Right renal cortex interstitium (tissue), 3 donors: ENCODE measurements around the gene GABRB1. TPM values are rescaled to one million over a fixed set of nuclear protein-coding genes. Genes with fewer than 3 reads are reported as not detected.

ENCODE experiments used
- DNase-seq, 3 donors: peaks; one replicate each; pipeline ENCODE4 v3.0.0-alpha.2; 2013; ENCODE audit warnings: low read depth in 3 of 3, low spot score in 2 of 3
- polyA plus RNA-seq, 3 donors: library from polyadenylated mRNA; unstranded; fragments of 120-200 nt; gene quantifications; one replicate each; pipeline ENCODE4 v1.2.1, GENCODE V29; 2013; ENCODE audit not compliant: insufficient read length in 3 of 3

Gene GABRB1
- polyA plus RNA-seq, 3 donors: 0.54 to 0.76 (median 0.75) TPM

- DNase-seq: no peak
Measured at GRCh38 chr4:47198791-47199190, 167.4 kb downstream of the GABRB1 start.

- no peak for DNase-seq
Measured at GRCh38 chr4:47203593-47203992, 172.2 kb downstream of the GABRB1 start.

- DNase-seq: no peak
Measured at GRCh38 chr4:47207555-47207954, 176.2 kb downstream of the GABRB1 start.

- DNase-seq: no peak
Measured at GRCh38 chr4:47209833-47210232, 178.5 kb downstream of the GABRB1 start.

GRCh38 chr4:47210828-47211227 is 179.5 kb downstream of the GABRB1 start:
- no peak for DNase-seq

- no peak for DNase-seq
Measured at GRCh38 chr4:47213106-47213505, 181.7 kb downstream of the GABRB1 start.

GRCh38 chr4:47213539-47213938 is 182.2 kb downstream of the GABRB1 start:
- no peak for DNase-seq

- DNase-seq: no peak
Measured at GRCh38 chr4:47213971-47214370, 182.6 kb downstream of the GABRB1 start.

GRCh38 chr4:47215759-47216158 is 184.4 kb downstream of the GABRB1 start:
- no peak for DNase-seq

- no peak for DNase-seq
Measured at GRCh38 chr4:47217291-47217690, 185.9 kb downstream of the GABRB1 start.

GRCh38 chr4:47217884-47218283 is 186.5 kb downstream of the GABRB1 start:
- no peak for DNase-seq

- DNase-seq: no peak
Measured at GRCh38 chr4:47218631-47219030, 187.3 kb downstream of the GABRB1 start.

- no peak for DNase-seq
Measured at GRCh38 chr4:47219586-47219985, 188.2 kb downstream of the GABRB1 start.

- no peak for DNase-seq
Measured at GRCh38 chr4:47221721-47222120, 190.4 kb downstream of the GABRB1 start.

- DNase-seq: no peak
Measured at GRCh38 chr4:47222276-47222675, 190.9 kb downstream of the GABRB1 start.

- DNase-seq: no peak
Measured at GRCh38 chr4:47224361-47224760, 193.0 kb downstream of the GABRB1 start.

GRCh38 chr4:47235721-47236120 is 204.4 kb downstream of the GABRB1 start:
- no peak for DNase-seq

- DNase-seq: no peak
Measured at GRCh38 chr4:47238667-47239066, 207.3 kb downstream of the GABRB1 start.

GRCh38 chr4:47239649-47240048 is 208.3 kb downstream of the GABRB1 start:
- DNase-seq: no peak

- DNase-seq: no peak
Measured at GRCh38 chr4:47251348-47252135, 220.2 kb downstream of the GABRB1 start.

- no peak for DNase-seq
Measured at GRCh38 chr4:47263721-47264120, 232.4 kb downstream of the GABRB1 start.

- no peak for DNase-seq
Measured at GRCh38 chr4:47270201-47270888, 239.0 kb downstream of the GABRB1 start.
